ENCODE measurements around the gene PIEZO2.

PIEZO2 gene

GRCh38 chr18:10838553-10838952, 310.8 kb downstream of the PIEZO2 start:
- no peak for DNase-seq

- DNase-seq: no peak
Measured at GRCh38 chr18:10834128-10834815, 315.1 kb downstream of the PIEZO2 start.

- no peak for DNase-seq
Measured at GRCh38 chr18:10833656-10834055, 315.7 kb downstream of the PIEZO2 start.

GRCh38 chr18:10826400-10826799, 323.0 kb downstream of the PIEZO2 start:
- no peak for DNase-seq

GRCh38 chr18:10822456-10822855, 326.9 kb downstream of the PIEZO2 start:
- DNase-seq: no peak

GRCh38 chr18:10820681-10821080, 328.7 kb downstream of the PIEZO2 start:
- DNase-seq: no peak

GRCh38 chr18:10814336-10814735, 335.0 kb downstream of the PIEZO2 start:
- DNase-seq: no peak

GRCh38 chr18:10805587-10806118, 343.7 kb downstream of the PIEZO2 start:
- DNase-seq: no peak

- no peak for DNase-seq
Measured at GRCh38 chr18:10804126-10804525, 345.2 kb downstream of the PIEZO2 start.

- DNase-seq: no peak
Measured at GRCh38 chr18:10798727-10799550, 350.4 kb downstream of the PIEZO2 start.

GRCh38 chr18:10797896-10798295, 351.5 kb downstream of the PIEZO2 start:
- DNase-seq: no peak

- no peak for DNase-seq
Measured at GRCh38 chr18:10794771-10795170, 354.6 kb downstream of the PIEZO2 start.

GRCh38 chr18:10793730-10794370, 355.5 kb downstream of the PIEZO2 start:
- no peak for DNase-seq

GRCh38 chr18:10792181-10792580, 357.2 kb downstream of the PIEZO2 start:
- DNase-seq: no peak

- DNase-seq: no peak
Measured at GRCh38 chr18:10791169-10791831, 358.1 kb downstream of the PIEZO2 start.

- no peak for DNase-seq
Measured at GRCh38 chr18:10789180-10789579, 360.2 kb downstream of the PIEZO2 start.

GRCh38 chr18:10787293-10787901, 362.0 kb downstream of the PIEZO2 start:
- peak; percentile 68 for DNase-seq

- DNase-seq: no peak
Measured at GRCh38 chr18:10785798-10786197, 363.6 kb downstream of the PIEZO2 start.

- no peak for DNase-seq
Measured at GRCh38 chr18:10784596-10785202, 364.7 kb downstream of the PIEZO2 start.

- no peak for DNase-seq
Measured at GRCh38 chr18:10783941-10784340, 365.4 kb downstream of the PIEZO2 start.

- no peak for DNase-seq
Measured at GRCh38 chr18:10776493-10776892, 372.9 kb downstream of the PIEZO2 start.

- DNase-seq: no peak
Measured at GRCh38 chr18:10775026-10775425, 374.3 kb downstream of the PIEZO2 start.
